Islet precursor cell (in vitro differentiated cells): ENCODE data around the gene GLE1.
"Not testable (repeated sequence)": the region's sequence is repeated elsewhere in the genome, so short reads cannot be mapped to it uniquely, and the experiment has no call there.

Experiments
- DNase-seq: peaks from one replicate; pipeline ENCODE4 v3.0.0-alpha.2; 2018

GLE1 gene

GRCh38 chr9:128552744-128553440 lies 48.4 kb downstream of the GLE1 start:
- peak; percentile 82 for DNase-seq

GRCh38 chr9:128553728-128554127 lies 49.2 kb downstream of the GLE1 start:
- no peak for DNase-seq

- DNase-seq: peak; percentile 93
These were observed 49.8 kb downstream of the GLE1 start for GRCh38 chr9:128554155-128554862.

GRCh38 chr9:128555180-128555721 lies 50.7 kb downstream of the GLE1 start:
- peak; percentile 88 for DNase-seq

- no peak for DNase-seq
These were observed 51.8 kb downstream of the GLE1 start for GRCh38 chr9:128556276-128556675.

GRCh38 chr9:128556926-128557634 lies 52.6 kb downstream of the GLE1 start:
- DNase-seq: no peak

- peak; percentile 88 for DNase-seq
These were observed 54.2 kb downstream of the GLE1 start for GRCh38 chr9:128558431-128559310.

GRCh38 chr9:128565578-128565977 lies 61.1 kb downstream of the GLE1 start:
- DNase-seq: no peak

GRCh38 chr9:128568470-128569078 lies 64.1 kb downstream of the GLE1 start:
- DNase-seq: no peak

- no peak for DNase-seq
These were observed 71.0 kb downstream of the GLE1 start for GRCh38 chr9:128575469-128575868.

- no peak for DNase-seq
These were observed 71.4 kb downstream of the GLE1 start for GRCh38 chr9:128575916-128576315.

GRCh38 chr9:128577206-128577605 lies 72.7 kb downstream of the GLE1 start:
- no peak for DNase-seq

GRCh38 chr9:128579194-128579593 lies 74.7 kb downstream of the GLE1 start:
- DNase-seq: no peak

- DNase-seq: no peak
These were observed 76.2 kb downstream of the GLE1 start for GRCh38 chr9:128580731-128581130.

GRCh38 chr9:128585155-128585554 lies 80.6 kb downstream of the GLE1 start:
- DNase-seq: not testable (repeated sequence)

- not testable (repeated sequence) for DNase-seq
These were observed 82.4 kb downstream of the GLE1 start for GRCh38 chr9:128586934-128587333.

- no peak for DNase-seq
These were observed 82.9 kb downstream of the GLE1 start for GRCh38 chr9:128587453-128587852.

GRCh38 chr9:128588581-128589233 lies 84.2 kb downstream of the GLE1 start:
- DNase-seq: no peak
